SKM-1 (cell line): ENCODE measurements around the gene RBFOX1.

Experiments used
- DNase-seq: peaks from one replicate; lab custom pipeline; 2025; ENCODE audit not compliant: unreplicated experiment; lab: John Stamatoyannopoulos, UW

The RBFOX1 gene

DNA sequence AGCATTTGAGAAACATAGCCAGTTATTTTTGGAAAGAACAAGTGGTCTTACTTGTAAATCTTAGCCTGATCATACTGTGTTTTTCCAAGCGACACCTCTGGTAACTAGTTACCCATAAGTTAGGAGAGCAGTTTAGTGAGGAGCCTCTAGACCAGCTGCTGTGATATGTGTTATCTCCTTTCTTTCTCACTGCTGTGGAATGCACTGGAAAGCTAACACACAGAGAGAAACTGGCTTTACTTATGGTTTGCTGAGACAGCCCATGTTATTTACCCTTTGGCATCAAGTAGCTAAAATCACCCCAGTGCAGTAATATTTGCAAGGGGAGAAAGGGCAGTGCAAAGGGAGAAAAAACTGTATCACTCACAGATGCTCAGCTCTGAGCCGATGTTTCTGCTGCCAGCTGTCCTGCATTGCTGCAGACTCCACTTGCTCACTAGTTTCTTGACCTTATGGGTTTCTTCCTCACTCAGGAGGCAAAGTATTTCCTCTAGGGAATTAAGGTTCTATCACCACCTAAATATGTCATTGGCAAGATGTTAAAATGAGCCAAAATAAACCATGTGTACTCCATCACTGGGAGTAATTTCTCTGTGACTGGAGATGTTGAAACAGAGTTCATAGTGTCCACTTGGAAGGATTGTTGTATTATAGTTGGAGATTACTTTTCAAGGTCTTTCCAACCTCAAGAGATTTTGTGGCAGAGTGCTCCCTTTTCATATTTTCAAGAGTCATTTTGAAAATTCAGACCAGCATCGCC is 2.3 kb downstream of the RBFOX1 start:
- DNase-seq: no peak

DNA sequence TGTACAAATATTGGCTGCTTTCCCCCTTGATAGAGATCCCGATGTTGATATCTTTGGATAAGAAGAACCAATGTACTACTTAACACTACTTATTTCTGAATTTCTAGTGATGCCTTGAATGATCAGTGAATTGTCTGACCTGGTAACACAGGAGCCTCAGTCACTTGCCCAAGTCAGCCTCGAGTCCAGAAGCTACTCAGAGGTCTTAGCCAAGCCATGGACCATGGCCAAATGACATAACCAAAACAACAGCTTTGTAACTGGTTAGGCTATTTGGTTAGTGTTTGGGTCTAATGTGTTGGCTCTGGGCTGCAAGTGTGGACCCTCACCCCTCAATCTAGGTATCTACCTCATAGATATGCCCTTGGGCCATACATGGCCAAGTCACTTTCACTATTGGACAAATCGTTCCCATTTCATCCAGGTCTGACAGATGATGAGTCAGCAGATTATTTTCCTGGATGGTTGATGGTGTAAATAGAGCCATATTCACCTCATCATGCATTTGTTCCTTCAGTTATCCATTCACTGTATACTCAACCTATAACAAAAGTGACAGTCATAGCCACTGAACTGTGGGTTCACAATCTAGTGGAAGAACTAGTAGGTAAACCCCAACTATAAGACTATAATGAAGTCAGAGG is 3.5 kb downstream of the RBFOX1 start:
- no peak for DNase-seq

DNA sequence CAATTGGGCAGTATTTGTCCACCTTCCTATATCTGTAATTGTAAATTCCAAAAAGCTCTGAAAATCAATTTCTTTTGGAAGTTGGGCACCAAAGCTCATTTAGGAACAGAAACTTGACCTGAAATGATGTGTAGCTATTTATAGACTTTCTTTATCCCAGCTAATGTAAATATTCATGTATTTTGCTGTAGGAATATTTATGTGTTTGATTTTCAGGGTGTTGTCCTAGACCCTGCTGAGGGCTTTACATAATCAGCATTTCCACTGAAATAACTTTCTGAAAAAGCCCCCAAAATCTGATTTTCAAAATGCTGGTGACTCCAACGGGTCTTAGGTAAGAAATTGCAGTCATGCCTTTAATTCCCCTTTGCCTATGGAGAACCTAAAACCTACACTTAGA is 4.1 kb downstream of the RBFOX1 start:
- no peak for DNase-seq

DNA sequence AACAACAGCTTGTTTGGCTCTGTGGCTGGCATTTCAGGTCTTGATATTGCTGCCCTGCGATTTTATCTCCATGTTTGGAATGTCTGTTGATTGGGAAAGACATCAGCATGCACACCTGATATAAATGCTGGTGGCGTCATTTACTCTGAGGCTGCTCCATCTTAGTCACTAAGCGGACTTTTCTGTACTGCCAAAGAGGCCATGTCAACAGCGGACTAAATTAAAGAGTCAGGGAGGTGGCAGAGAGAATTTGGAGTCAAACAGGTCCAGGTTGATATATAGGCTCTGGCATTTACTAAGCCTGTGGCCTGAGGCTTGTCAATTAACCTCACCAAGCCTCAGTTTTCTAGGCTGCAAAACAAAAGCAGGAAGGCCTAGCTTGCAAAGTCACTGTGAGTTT is 6.2 kb downstream of the RBFOX1 start:
- DNase-seq: no peak

DNA sequence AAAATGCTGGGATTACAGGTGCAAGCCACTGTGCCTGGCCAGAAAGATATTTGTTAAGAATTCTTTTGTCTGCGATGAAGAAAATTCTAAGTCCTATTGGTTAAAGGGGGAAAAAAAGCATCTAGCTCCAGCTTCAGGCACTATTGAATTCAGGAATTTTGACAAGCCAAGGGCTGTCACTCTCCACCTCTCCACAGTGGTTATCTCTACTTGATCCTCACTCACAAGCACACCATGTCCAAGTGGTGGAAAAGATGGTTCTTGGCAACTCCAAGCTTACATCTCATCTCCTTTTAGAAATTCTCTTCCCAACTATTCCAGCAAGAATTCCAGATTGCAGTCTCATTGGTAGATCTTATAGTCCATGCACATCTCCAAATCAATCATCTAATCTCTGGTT is 7.1 kb downstream of the RBFOX1 start:
- DNase-seq: no peak

DNA sequence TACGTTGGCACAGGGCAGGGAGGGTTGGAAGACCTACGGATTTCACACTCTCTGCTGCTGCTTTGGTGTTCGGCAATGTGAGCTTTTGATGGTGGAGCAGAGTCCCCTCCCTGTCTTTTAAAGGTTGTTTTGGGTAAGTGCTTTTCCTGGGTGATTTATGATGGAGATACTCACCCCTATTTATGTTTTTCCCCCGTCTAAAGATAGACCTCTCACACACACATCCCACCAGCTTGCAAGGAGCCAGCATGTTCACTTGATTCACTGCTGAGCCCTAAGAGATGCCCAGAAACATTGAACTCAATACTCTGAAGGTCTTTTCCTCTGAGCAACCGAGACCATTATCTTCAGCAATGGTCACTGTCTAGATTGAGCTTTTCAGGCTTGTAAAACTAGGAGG is 8.3 kb downstream of the RBFOX1 start:
- no peak for DNase-seq

DNA sequence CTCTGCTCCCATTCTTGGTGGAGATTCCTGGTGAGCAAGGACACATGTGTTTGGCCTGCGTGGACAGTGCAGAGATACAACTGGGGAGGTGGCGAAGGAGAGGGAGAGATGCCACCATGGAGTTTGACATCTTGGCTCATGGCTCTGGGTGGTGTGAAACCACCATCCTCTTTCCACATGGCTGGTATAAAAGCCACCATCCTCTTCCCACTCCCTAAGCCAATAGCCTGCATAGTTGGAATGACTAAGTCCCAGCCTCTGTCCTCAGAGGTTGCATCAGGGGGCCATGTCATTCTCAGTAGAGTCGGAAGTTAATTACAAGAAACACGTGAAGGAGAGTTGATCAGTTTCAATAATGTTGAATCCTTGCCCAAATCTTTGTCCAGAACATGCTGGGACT is 10.0 kb downstream of the RBFOX1 start:
- no peak for DNase-seq

DNA sequence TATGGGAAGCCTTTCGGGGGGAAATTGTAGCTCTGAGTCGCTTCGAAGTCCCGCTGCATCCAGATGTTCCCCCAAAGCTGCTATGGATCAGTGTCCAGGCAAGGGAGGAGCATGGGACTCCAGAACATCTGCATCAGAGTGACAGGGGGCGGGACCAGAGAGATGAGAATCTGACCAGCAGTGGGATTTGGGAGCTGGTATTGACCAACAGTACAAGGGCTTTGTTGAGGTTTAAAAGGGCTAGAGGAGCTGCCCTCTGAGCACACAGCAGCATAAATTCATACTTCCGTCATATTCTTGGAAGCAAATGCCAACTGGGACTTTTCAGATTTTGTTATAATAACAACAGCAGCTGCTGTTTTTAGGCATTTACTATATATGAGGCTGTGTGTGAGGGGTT is 10.6 kb downstream of the RBFOX1 start:
- no peak for DNase-seq

DNA sequence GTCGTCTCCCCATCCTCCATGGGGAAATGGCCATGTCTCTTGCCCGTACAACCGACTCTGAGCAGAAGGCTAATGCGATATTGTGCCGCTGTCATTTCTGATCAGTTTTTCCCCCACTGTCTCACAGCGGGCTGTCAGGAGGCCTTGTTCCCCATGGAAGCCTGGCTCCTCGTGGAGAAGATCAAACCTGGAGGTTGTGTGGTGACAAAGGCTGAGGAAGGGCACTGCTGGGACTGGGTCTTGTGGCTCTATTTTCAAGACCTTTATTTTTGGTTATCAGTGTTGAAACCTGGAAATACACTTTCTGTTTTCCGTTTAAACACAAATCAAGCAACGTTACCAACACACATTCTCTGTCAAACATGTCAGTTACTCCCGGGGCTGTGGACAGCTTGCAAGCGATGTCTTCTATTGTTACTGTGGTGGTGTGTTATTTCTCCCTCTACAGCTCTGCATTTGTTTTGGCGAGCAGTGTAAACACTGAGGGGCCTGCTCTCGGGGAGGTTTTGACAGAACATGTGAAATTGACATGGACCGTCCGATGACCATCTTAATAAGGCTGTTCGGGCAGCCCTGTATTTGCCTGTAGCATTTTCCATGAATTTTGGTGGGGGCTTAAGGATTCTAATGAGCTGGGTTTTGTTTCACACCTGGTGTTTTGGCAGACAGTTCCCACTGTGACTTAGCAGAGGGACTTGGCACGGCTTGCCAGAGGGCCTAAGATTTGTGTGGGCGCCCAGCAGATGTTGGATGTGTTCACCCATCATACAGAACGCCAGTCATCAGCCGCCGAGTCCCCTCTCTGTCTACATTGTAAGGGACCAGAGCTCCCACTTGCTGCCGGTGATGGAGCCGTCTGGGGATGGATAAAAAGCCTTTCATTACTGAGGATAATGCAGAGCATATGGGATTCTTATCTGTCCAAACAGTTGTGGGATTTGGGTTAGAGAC is 12.5 kb downstream of the RBFOX1 start:
- DNase-seq: no peak

DNA sequence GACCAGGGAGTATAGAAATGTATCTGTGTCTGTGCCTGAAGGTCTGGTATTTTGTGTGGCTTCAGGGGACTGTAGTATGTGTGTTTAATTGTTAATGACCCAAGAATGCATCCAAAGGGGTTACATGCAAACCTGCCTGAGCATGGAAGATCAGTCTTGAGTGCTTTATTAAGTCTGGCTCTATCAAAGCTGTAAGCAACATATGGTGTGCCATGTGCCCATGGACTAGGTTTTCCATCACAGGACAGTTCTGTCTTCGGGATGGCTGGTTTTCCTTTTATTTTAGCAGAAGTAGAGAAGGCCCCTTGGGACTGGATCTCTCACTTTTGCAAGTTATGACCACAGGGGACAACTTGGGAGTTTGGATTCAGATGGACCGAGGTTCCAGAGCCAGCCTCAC is 18.2 kb downstream of the RBFOX1 start:
- no peak for DNase-seq

DNA sequence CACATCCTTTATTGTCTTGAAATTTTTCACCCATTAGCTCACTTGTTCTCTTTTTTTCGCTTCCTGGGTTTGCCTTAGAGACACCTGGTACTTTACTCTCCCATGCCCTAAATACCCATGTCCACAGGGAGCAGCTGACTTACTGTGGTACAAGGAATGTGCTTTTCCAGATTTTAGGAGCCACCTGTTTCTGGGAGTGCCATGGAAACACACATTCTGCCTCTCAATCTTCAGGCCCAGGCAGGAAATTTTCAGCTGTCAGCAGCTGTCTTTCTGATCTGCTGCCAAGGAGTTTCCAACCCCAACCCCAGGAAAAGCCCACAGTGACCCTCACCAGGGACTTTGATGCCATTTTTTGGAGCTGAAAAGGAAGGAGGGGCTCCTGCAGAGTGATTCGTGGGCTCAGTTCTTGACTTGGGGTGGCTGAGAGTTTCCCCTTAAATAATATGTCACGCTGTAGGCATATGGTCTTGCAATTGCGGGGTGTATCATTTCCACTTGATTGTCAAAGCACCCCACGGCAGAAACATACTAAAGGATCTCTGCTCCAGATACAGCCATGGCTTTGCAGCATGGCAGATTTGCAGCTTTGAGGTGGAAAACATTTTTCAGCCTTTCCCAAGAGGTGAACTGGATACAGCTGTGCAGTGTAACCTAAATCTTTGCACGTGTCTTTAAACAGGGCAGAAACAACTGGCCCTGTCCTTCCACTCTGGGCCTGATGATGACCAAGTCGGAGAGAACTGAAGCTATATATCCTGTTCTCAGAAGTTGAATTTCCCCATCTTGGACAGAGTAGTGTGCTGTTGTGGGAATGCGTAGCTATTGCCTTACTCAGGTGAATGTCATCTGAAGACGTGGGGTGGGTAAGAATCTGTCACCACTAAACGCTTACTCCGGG is 19.2 kb downstream of the RBFOX1 start:
- DNase-seq: no peak

DNA sequence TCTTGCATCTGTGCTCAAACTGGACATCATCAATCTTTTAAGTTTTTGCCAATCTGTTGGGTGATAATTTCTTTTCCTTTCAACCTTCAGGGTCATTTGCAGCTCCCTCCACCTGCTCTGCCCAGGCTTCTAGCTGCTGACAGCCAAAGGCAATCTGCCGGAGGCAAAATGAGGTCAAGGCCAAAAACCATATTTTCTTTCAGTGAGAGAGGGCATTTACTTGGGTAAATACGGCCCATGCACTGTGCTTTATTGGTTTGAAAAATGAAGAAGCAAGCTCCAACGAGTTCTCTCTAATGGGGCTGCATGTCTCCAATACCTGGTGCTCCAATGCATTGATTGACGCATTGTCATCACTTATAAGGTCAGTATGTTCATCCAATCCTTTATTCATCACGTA is 23.1 kb downstream of the RBFOX1 start:
- no peak for DNase-seq

DNA sequence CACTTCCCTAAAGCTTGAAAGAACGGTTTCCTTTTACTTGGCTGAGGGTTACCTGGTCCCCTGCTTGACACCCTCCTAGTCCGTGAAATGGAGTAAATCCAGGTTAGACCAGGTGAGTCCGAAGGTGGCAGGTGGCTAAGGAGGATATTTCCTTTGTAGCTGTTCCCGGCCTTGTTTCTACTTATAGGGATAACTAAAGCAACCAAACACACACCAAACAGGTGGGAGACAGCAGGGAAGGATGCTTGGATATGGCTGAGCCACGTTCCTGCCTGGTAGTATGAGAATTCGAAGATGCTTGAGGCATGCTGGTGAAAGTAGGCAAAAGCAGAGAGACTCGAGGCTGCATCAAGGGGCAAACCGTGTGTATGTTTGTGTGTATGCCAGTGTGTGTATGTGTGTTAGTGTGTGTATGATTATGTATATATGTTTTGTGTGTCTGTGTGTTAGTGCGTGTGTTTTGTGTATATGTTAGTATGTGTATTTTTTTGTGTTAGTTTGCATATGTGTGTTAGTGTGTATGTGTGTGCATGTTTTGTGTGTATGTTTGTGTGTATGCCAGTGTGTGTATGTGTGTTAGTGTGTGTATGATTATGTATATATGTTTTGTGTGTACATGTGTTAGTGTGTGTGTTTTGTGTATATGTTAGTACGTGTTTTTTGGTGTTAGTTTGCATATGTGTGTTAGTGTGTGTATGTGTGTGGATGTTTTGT is 28.9 kb downstream of the RBFOX1 start:
- DNase-seq: no peak

DNA sequence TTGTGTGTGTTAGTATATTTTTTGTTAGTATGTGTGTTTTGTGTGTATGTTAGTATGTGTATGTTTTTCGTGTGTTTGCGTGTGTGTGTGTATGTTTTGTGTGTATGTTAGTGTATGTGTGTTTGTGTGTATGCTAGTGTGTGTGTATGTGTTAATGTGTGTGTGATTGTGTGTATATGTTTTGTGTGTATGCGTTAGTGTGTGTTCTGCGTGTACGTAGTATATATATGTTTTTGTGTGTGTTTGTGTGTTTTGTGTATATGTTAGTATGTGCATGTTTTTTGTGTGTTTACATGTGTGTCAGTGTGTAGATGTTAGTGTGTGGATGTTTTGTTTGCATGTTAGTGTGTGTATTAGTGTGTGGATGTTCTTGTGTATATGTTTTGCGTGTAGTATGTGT is 29.6 kb downstream of the RBFOX1 start:
- DNase-seq: no peak

DNA sequence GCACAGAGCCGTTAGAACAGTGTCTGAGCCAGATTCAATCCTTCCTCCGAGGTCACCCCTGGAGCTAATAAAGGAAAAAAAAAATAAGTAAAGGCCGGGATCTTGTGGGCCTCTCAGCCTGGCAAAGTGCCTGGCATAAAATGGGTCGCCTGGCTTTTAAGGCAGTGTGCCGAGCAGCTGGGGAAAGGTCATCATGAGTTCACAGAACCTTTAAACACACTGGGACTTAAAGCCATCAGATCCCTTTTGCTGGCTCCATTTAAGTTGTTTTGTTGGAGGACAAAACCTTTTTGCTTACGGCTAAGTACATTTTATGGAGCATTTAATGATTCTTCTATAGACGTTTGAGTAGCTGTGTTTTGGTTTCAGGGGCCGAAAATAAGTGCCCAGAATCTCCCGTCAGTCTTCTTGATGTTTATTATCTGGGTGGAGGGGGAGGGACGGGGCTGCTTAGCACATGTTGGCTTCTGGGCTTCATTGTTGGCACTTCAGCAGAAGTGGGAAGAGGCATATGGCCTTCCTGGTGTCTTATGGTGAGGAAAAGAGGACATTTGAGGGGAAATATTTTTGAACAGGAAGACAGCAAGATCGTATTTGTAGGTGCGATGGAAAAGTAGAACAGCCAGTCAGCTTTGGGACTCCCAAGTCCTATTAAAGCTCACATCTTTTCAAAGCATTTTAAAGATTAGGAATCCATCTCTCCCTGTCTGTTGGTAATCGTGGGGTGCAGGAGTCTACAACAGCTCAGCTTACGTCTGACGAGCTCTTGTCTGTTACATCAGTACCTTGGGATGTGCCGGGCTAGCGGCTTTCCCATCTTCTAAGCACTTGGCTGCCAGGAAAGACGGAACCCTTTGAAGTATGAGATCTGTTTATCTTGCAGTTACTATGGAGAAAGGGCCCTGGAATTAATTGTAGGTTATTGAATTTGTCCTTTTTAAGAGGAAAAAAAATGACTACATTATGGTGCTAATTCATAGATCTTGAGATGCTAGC is 31.1 kb downstream of the RBFOX1 start:
- no peak for DNase-seq

DNA sequence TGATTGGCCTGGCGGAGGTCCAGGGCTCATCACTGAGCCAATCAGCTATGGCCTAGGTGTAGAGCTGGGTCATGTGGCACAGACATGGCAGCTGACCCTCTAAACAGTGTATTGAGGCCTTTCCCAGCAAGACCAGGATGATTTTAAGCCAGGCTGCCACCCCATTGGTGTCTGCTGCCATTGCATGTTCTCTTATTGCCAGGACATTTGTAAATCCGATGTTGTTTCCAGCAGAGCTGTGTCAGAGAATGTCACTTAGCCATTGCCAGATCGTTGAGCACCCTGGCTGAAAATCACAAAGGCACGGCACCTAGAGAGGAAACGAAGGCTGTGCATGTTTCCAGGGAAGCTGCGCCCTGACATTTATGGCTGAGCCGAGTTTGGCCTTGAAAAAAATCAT is 33.4 kb downstream of the RBFOX1 start:
- DNase-seq: no peak

DNA sequence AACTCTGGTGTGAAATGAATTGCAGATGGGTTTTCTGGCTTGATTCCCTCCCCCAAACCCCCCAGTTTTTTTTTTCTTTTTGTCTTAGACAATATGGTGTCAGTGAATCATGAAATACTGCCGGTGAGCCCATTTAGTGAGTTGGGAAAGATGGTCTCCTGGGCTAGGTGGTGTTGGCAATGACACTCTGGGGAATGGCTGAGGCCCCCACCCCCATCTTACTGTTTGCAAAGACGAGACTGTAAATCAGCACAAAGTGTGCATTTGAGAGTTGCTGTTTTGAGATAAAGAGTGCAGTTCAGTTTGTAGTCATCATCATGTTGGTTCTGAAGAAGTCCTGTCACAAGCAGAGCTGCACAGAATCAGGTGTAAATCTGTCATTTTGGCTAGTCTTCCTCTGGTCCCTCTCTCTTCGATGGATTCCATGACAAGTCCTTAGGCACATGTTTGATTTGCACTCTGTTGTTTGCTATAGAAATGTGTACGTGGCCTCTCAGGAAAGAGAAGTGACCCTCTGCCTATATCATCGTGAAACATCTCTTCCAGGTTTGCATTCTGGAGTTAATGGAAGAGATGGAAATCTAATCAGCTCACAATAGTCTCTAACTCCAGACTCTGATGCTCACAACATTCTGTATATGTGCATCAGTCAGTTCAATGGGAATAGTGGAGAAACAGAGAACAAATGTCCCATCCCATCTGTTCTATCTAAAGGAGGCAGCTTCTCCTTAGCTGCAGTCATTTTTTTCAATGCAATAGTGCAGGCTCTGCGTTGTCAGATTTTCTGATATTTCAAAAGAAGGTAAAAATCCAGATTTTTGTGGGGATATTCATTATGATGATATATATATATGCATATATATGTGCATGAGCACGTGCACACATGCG is 34.6 kb downstream of the RBFOX1 start:
- DNase-seq: no peak

DNA sequence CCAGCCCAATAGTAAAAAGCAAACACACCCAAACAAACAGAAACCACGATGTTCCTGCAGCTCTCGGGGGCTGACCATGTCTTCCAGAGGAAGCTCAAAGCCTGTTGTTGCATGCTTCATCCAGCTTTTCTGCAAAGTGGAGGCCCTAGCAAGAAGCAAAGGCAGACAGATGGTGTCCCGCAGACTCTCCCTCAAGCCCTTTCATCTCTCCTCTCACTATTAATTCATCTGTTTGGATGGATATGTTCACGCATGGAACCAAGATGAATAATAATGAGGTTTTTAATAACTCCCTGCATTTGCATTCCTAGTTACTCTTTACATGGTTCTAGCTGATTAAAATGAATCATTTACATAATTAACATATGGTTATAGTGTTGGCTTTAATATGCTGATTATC is 36.6 kb downstream of the RBFOX1 start:
- DNase-seq: no peak
